Uterus (tissue), 4 donors: ENCODE results near the gene NOS1. TPM values are rescaled to one million over a fixed set of nuclear protein-coding genes. Genes with fewer than 3 reads are reported as not detected.
"Not testable (repeated sequence)": the region's sequence is repeated elsewhere in the genome, so short reads cannot be mapped to it uniquely, and the experiment has no call there.

ENCODE experiments used
- DNase-seq, 2 donors: peaks; one replicate each; pipeline ENCODE4 v3.0.0-alpha.2; 2019 to 2020
- H3K27ac ChIP-seq, 2 donors: fragments of 200-600 bp; sonication (generic); 1 replicate in 1 of 2; 2 replicates in 1 of 2; pipeline ENCODE4 v1.5.1; 2016 to 2018
- H3K27me3 ChIP-seq, 2 donors: fragments of 200-600 bp; sonication (generic); one replicate each; pipeline ENCODE4 v1.5.1; 2018 to 2019; ENCODE audit warnings: control low read depth in 1 of 2
- H3K36me3 ChIP-seq, 2 donors: fragments of 200-600 bp; sonication (generic); one replicate each; pipeline ENCODE4 v1.5.1; 2019; ENCODE audit warnings: control low read depth in 1 of 2
- H3K4me1 ChIP-seq, 2 donors: fragments of 200-600 bp; sonication (generic); one replicate each; pipeline ENCODE4 v1.5.1; 2018 to 2019; ENCODE audit warnings: control low read depth in 1 of 2
- H3K4me3 ChIP-seq, 2 donors: fragments of 200-600 bp; sonication (generic); 1 replicate in 1 of 2; 2 replicates in 1 of 2; pipeline ENCODE4 v1.5.1; 2018 to 2019; ENCODE audit warnings: mild to moderate bottlenecking in 1 of 2
- H3K9me3 ChIP-seq, 2 donors: fragments of 200-600 bp; sonication (generic); one replicate each; pipeline ENCODE4 v1.5.1; 2019; ENCODE audit warnings: control low read depth in 1 of 2
- CTCF ChIP-seq, 4 experiments: fragments of 200-600 bp in 2 of 4; fragments of 450-650 bp in 2 of 4; sonication (generic) in 2 of 4; IDR thresholded peaks; one replicate each; pipeline ENCODE4 v1.5.1; 2016 to 2019; ENCODE audit warnings: antibody characterized with exemption in 4 of 4, mild to moderate bottlenecking in 2 of 4, moderate library complexity in 1 of 4
- POLR2A ChIP-seq, 2 donors: fragments of 450-650 bp; IDR thresholded peaks; one replicate each; pipeline ENCODE4 v1.6.1; 2016; ENCODE audit warnings: antibody characterized with exemption in 2 of 2, mild to moderate bottlenecking in 1 of 2, moderate library complexity in 1 of 2
- intact Hi-C: fragments of 100-400 bp; cut with DNase I; formaldehyde crosslinking; loops from one replicate; pipeline ENCODE4 v1.15.1; 2023; ENCODE audit warnings: low total_unique reads
- total RNA-seq, 4 donors: library from RNA; depleted of rRNA in 3 of 4; stranded (reverse); fragments of >200 nt in 3 of 4; gene quantifications; one replicate each; pipeline versions ENCODE4 v1.1.0 to v1.2.4, GENCODE V29; 2014 to 2023
- donor health status: DM: yes; HTN: yes; CAD: no.

NOS1 gene
- total RNA-seq, 4 donors from 2014 or later, result 0.59 to 2.2 (median 1.1) TPM; not detected in 1

DNA sequence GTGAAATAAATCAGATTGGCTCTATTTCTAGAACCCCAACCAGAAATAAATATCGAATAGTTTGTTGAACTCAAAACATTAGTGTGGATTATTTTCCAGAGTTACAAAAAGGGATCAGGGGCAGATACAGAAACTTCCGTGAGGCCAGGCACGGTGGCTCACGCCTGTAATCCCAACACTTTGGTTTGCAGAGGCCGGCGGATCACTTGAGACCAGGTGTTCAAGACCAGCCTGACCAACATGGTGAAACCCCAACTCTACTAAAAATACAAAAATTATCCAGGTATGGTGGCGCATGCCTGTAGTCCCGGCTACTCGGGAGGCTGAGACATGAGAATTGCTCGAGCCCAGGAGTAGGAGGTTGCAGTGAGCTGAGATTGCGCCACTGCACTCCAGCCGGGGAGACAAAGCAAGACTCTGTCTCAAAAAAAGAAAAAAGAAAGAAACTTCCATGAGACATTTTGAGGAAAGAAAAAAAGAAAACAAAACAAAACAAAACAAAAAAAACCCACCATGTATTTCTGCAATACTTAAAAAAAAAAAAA is 173.2 kb downstream of the NOS1 start:
- no peak overlapping the region for H3K27ac ChIP-seq
- peak overlapping the region in 1 of 2 donors; percentile 96 for H3K4me3 ChIP-seq
- no peaks in the 10 kb centered on the region for H3K9me3 ChIP-seq
- no peak for DNase-seq
- intact Hi-C loops, result no loop called here
- H3K4me1 ChIP-seq, result no peaks in the 10 kb centered on the region
- TF ChIP-seq POLR2A (IDR thresholded peaks at IDR 0.05) (no peak), CTCF (IDR thresholded peaks at IDR 0.05) (no peak)
- H3K36me3 ChIP-seq, result no peaks in the 10 kb centered on the region
- H3K27me3 ChIP-seq, result no peaks in the 10 kb centered on the region

GRCh38 chr12:117187421-117187820 is 174.0 kb downstream of the NOS1 start:
- H3K36me3 ChIP-seq, result no peaks in the 10 kb centered on the region
- intact Hi-C loops, result no loop called here
- no peak overlapping the region for H3K27ac ChIP-seq

GRCh38 chr12:117182866-117183265 is 178.6 kb downstream of the NOS1 start:
- H3K27me3 ChIP-seq, result no peaks in the 10 kb centered on the region
- intact Hi-C loops, result no loop called here
- H3K9me3 ChIP-seq, result no peaks in the 10 kb centered on the region
- no peaks in the 10 kb centered on the region for H3K36me3 ChIP-seq
- TF ChIP-seq CTCF (IDR thresholded peaks at IDR 0.05), result no peak
- no peak for TF ChIP-seq POLR2A (IDR thresholded peaks at IDR 0.05)
- H3K4me3 ChIP-seq, result no peak overlapping the region
- no peaks in the 10 kb centered on the region for H3K4me1 ChIP-seq
- H3K27ac ChIP-seq, result no peak overlapping the region
- DNase-seq, result no peak

More at GRCh38 chr12:117187421-117187820, 174.0 kb downstream of the NOS1 start:
- TF ChIP-seq CTCF (IDR thresholded peaks at IDR 0.05), result no peak
- Histone ChIP-seq H3K4me1 (no peaks in the 10 kb centered on the region), H3K27me3 (no peaks in the 10 kb centered on the region), H3K4me3 (no peak overlapping the region), H3K9me3 (no peaks in the 10 kb centered on the region)
- DNase-seq, result no peak

GRCh38 chr12:117181468-117181843 is 180.0 kb downstream of the NOS1 start:
- not testable (repeated sequence) for DNase-seq, H3K36me3 ChIP-seq

GRCh38 chr12:117180758-117181467 is 180.5 kb downstream of the NOS1 start:
- no peak overlapping the region for H3K4me3 ChIP-seq
- no peak overlapping the region for H3K27ac ChIP-seq
- intact Hi-C loops, result no loop called here
- H3K9me3 ChIP-seq, result no peaks in the 10 kb centered on the region
- H3K36me3 ChIP-seq, result no peaks in the 10 kb centered on the region
- no peak for DNase-seq
- no peaks in the 10 kb centered on the region for H3K27me3 ChIP-seq
- TF ChIP-seq POLR2A (IDR thresholded peaks at IDR 0.05), result no peak
- no peak for TF ChIP-seq CTCF (IDR thresholded peaks at IDR 0.05)
- peaks cover 0 to 4% of the 10 kb centered on the region in 2 donors for H3K4me1 ChIP-seq

More at GRCh38 chr12:117181468-117181843, 180.0 kb downstream of the NOS1 start:
- intact Hi-C loops, H3K27ac ChIP-seq, H3K9me3 ChIP-seq, H3K4me3 ChIP-seq, H3K27me3 ChIP-seq, H3K4me1 ChIP-seq: not testable (repeated sequence)
